Measurements from ENCODE around the gene CENPW. TPM values are rescaled to one million over a fixed set of nuclear protein-coding genes. Genes with fewer than 3 reads are reported as not detected.

The CENPW gene
- 72.7 and 75.0 TPM in 2 replicates for polyA plus RNA-seq (2013)

DNA sequence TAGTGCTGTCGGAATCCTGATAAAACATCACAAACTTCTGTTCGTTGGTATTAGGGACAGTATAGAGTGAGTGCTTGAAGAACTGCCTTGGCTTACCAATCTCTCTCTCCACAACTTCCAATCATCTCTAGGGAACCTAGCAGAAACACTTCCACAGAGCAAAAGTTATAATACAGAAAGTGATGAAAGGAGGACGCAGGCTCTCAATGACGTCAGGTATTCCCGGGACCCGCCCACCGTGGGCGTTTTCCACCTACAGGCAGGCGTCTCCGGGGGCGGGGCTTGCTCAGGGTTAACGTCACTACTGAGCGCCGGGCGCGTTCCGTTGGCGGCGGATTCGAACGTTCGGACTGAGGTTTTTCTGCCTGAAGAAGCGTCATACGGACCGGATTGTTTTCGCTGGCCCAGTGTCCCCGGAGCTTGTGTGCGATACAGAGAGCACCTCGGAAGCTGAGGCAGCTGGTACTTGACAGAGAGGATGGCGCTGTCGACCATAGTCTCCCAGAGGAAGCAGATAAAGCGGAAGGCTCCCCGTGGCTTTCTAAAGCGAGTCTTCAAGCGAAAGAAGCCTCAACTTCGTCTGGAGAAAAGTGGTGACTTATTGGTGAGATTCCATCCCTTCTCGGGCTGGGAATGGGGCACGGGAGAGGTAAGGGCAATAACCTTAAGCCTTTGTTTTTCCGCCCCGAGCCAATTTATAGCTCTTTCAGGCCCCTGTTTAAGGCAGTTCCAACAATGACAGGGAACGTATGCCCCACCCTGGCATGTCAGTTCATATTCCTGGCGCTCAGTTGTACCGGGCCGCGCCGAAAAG lies at the start of gene CENPW:
Gene CENPW (plus strand): TSS at position 320 of the 814 bp plus-strand sequence. CDS start 159 bp downstream, at position 479.
- Histone ChIP-seq H3K27ac (ENCODE audit: low read depth, low read length) (no peak within 1 kb of the TSS), H3K4me3 (ENCODE audit: low read depth, low read length) (peak within 1 kb of the TSS; percentile 82), H3K4me2 (ENCODE audit: low read length) (peak within 1 kb of the TSS; percentile 80), H3K4me1 (ENCODE audit: control insufficient read depth in 1 of 2, insufficient read depth in 2 of 2, low read length in 2 of 2) (peaks cover 2 to 4% of the 10 kb centered on the region in 2 experiments), H3K23ac (ENCODE audit: low read length) (no peak within 1 kb of the TSS), H2BK120ac (ENCODE audit: insufficient read depth, low read length, poor library complexity) (no peak within 1 kb of the TSS), H4K8ac (ENCODE audit: low read depth, low read length) (peak within 1 kb of the TSS; percentile 11), H3K9me3 (ENCODE audit: insufficient read depth, low read depth, low read length) (no peaks in the 10 kb centered on the region), H2BK5ac (ENCODE audit: low read depth, low read length, poor library complexity) (no peak within 1 kb of the TSS), H3K36me3 (ENCODE audit: control insufficient read depth in 1 of 2, insufficient read depth in 2 of 2, low read length in 2 of 2) (no peaks in the 10 kb centered on the region), H2AFZ (ENCODE audit: insufficient read depth, low read length, poor library complexity) (peak within 1 kb of the TSS; percentile 67), H3K4ac (ENCODE audit: low read depth, low read length) (peak within 1 kb of the TSS; percentile 50), H2BK12ac (ENCODE audit: low read length) (no peak within 1 kb of the TSS), H2AK5ac (ENCODE audit: low read length) (no peak within 1 kb of the TSS), H4K91ac (ENCODE audit: low read depth, low read length) (no peak within 1 kb of the TSS), H3K27me3 (ENCODE audit: insufficient read depth, low read length) (no peaks in the 10 kb centered on the region), H3K79me1 (ENCODE audit: low read length) (no peaks in the 10 kb centered on the region), H3K9ac (ENCODE audit: low read length) (peak within 1 kb of the TSS; percentile 10), H3K79me2 (ENCODE audit: control insufficient read depth, insufficient read depth, low read length, poor library complexity) (peaks cover 1% of the 10 kb centered on the region), H4K12ac (ENCODE audit: low read depth, low read length) (no peak within 1 kb of the TSS), H3K14ac (ENCODE audit: low read length) (no peak within 1 kb of the TSS), H3K18ac (ENCODE audit: low read length) (no peak within 1 kb of the TSS)
- DNase-seq = peak; percentile 89 to 94
- no CpG with 5 or more reads among the region's 46 CpGs for WGBS (ENCODE audit: extremely low coverage, insufficient coverage, insufficient read length)

DNA sequence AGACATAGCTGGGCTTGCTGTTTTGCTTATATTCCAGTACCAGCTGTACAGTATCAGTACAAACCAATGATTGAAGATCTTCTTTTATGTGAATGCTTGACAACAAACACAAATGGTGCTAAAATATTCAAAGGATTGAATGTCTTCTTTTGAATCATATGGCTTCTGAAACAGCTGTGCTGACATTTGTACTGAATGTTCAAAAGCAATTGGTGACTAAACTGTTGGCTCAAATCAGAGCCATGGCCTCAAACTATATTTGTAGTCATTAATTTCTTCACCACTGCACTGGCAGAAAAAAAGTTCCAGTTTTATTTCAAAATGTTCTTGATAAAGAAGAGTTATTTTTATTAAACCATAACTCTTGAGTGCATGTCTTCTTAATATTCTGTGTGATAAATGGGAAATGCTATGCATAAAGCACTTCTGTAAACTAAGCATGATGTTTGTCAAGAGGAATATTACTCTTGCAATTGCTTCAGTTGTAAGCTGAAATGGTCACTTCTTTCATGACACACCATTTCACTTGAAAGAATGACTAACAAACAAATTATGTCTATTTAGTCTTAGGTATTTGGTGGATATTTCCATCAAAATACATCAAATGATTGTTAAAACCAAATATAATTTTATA lies 45.9 kb upstream of the CENPW start:
- Histone ChIP-seq H3K23ac (ENCODE audit: low read length) (no peak overlapping the region), H2BK12ac (ENCODE audit: low read length) (no peak overlapping the region), H3K9me3 (ENCODE audit: insufficient read depth, low read depth, low read length) (no peaks in the 10 kb centered on the region), H2BK5ac (ENCODE audit: low read depth, low read length, poor library complexity) (no peak overlapping the region), H3K79me2 (ENCODE audit: control insufficient read depth, insufficient read depth, low read length, poor library complexity) (no peaks in the 10 kb centered on the region), H3K4me3 (ENCODE audit: low read depth, low read length) (no peak overlapping the region), H3K4me1 (ENCODE audit: control insufficient read depth in 1 of 2, insufficient read depth in 2 of 2, low read length in 2 of 2) (no peaks in the 10 kb centered on the region), H3K18ac (ENCODE audit: low read length) (no peak overlapping the region), H2BK120ac (ENCODE audit: insufficient read depth, low read length, poor library complexity) (no peak overlapping the region), H3K9ac (ENCODE audit: low read length) (no peak overlapping the region), H3K4ac (ENCODE audit: low read depth, low read length) (no peak overlapping the region), H3K14ac (ENCODE audit: low read length) (no peak overlapping the region), H3K27ac (ENCODE audit: low read depth, low read length) (no peak overlapping the region), H4K8ac (ENCODE audit: low read depth, low read length) (no peak overlapping the region), H3K4me2 (ENCODE audit: low read length) (no peak overlapping the region), H2AFZ (ENCODE audit: insufficient read depth, low read length, poor library complexity) (no peak overlapping the region), H2AK5ac (ENCODE audit: low read length) (no peak overlapping the region), H3K36me3 (ENCODE audit: control insufficient read depth in 1 of 2, insufficient read depth in 2 of 2, low read length in 2 of 2) (no peaks in the 10 kb centered on the region), H3K79me1 (ENCODE audit: low read length) (no peaks in the 10 kb centered on the region), H4K91ac (ENCODE audit: low read depth, low read length) (no peak overlapping the region), H4K12ac (ENCODE audit: low read depth, low read length) (no peak overlapping the region), H3K27me3 (ENCODE audit: insufficient read depth, low read length) (no peaks in the 10 kb centered on the region)
- no peak for DNase-seq

DNA sequence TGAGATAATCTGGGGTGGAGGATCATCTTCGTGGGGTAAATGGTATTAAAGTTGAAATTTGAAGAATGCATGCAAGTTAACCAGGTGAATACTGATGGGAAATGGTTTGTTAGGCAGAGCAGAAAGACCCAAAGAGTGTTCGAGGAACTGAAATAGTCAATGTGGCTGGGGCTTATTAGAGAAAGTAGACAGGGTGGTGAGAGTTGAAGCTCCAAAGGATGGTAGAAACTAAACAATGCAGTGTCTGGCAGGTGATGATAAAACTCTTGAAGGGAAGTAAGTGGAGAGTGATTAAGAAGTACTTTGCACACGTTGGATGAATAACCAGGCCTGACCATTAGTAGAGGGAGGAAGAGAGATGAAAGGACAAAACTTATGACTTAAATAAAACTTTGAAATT lies 39.8 kb upstream of the CENPW start:
- no peaks in the 10 kb centered on the region for H3K4me1 ChIP-seq (ENCODE audit: control insufficient read depth in 1 of 2, insufficient read depth in 2 of 2, low read length in 2 of 2)
- H3K36me3 ChIP-seq (ENCODE audit: control insufficient read depth in 1 of 2, insufficient read depth in 2 of 2, low read length in 2 of 2) = no peaks in the 10 kb centered on the region
- no peaks in the 10 kb centered on the region for H3K9me3 ChIP-seq (ENCODE audit: insufficient read depth, low read depth, low read length)
- WGBS (ENCODE audit: extremely low coverage, insufficient coverage, insufficient read length) = 100% methylated on average over 1 of the region's 3 CpGs
- H2BK12ac ChIP-seq (ENCODE audit: low read length) = no peak overlapping the region
- H3K9ac ChIP-seq (ENCODE audit: low read length) = no peak overlapping the region
- no peak overlapping the region for H2BK5ac ChIP-seq (ENCODE audit: low read depth, low read length, poor library complexity)
- H4K8ac ChIP-seq (ENCODE audit: low read depth, low read length) = no peak overlapping the region
- no peaks in the 10 kb centered on the region for H3K27me3 ChIP-seq (ENCODE audit: insufficient read depth, low read length)
- no peaks in the 10 kb centered on the region for H3K79me2 ChIP-seq (ENCODE audit: control insufficient read depth, insufficient read depth, low read length, poor library complexity)
- no peak overlapping the region for H3K14ac ChIP-seq (ENCODE audit: low read length)
- no peak overlapping the region for H2AK5ac ChIP-seq (ENCODE audit: low read length)
- no peak overlapping the region for H3K4me3 ChIP-seq (ENCODE audit: low read depth, low read length)
- H3K27ac ChIP-seq (ENCODE audit: low read depth, low read length) = no peak overlapping the region
- H4K12ac ChIP-seq (ENCODE audit: low read depth, low read length) = no peak overlapping the region
- H2AFZ ChIP-seq (ENCODE audit: insufficient read depth, low read length, poor library complexity) = no peak overlapping the region
- no peak overlapping the region for H3K4ac ChIP-seq (ENCODE audit: low read depth, low read length)
- no peak for DNase-seq
- H4K91ac ChIP-seq (ENCODE audit: low read depth, low read length) = no peak overlapping the region
- no peak overlapping the region for H3K18ac ChIP-seq (ENCODE audit: low read length)
- H3K79me1 ChIP-seq (ENCODE audit: low read length) = no peaks in the 10 kb centered on the region
- H2BK120ac ChIP-seq (ENCODE audit: insufficient read depth, low read length, poor library complexity) = no peak overlapping the region
- H3K4me2 ChIP-seq (ENCODE audit: low read length) = no peak overlapping the region
- no peak overlapping the region for H3K23ac ChIP-seq (ENCODE audit: low read length)

GRCh38 chr6:126300735-126301134 lies 39.2 kb upstream of the CENPW start:
- H3K9me3 ChIP-seq (ENCODE audit: insufficient read depth, low read depth, low read length) = no peaks in the 10 kb centered on the region
- no peak overlapping the region for H3K14ac ChIP-seq (ENCODE audit: low read length)
- no peak overlapping the region for H4K12ac ChIP-seq (ENCODE audit: low read depth, low read length)
- H3K18ac ChIP-seq (ENCODE audit: low read length) = no peak overlapping the region
- H3K79me1 ChIP-seq (ENCODE audit: low read length) = no peaks in the 10 kb centered on the region
- H3K4me1 ChIP-seq (ENCODE audit: control insufficient read depth in 1 of 2, insufficient read depth in 2 of 2, low read length in 2 of 2) = no peaks in the 10 kb centered on the region
- H2BK5ac ChIP-seq (ENCODE audit: low read depth, low read length, poor library complexity) = no peak overlapping the region
- H3K27me3 ChIP-seq (ENCODE audit: insufficient read depth, low read length) = no peaks in the 10 kb centered on the region
- no peak overlapping the region for H2BK120ac ChIP-seq (ENCODE audit: insufficient read depth, low read length, poor library complexity)
- H3K23ac ChIP-seq (ENCODE audit: low read length) = no peak overlapping the region
- H3K4ac ChIP-seq (ENCODE audit: low read depth, low read length) = no peak overlapping the region
- H3K27ac ChIP-seq (ENCODE audit: low read depth, low read length) = no peak overlapping the region
- no peak overlapping the region for H3K4me2 ChIP-seq (ENCODE audit: low read length)
- H3K9ac ChIP-seq (ENCODE audit: low read length) = no peak overlapping the region
- H2BK12ac ChIP-seq (ENCODE audit: low read length) = no peak overlapping the region
- H4K8ac ChIP-seq (ENCODE audit: low read depth, low read length) = no peak overlapping the region
- H3K36me3 ChIP-seq (ENCODE audit: control insufficient read depth in 1 of 2, insufficient read depth in 2 of 2, low read length in 2 of 2) = no peaks in the 10 kb centered on the region
- no peak overlapping the region for H4K91ac ChIP-seq (ENCODE audit: low read depth, low read length)
- H3K4me3 ChIP-seq (ENCODE audit: low read depth, low read length) = no peak overlapping the region
- no peak overlapping the region for H2AFZ ChIP-seq (ENCODE audit: insufficient read depth, low read length, poor library complexity)
- H2AK5ac ChIP-seq (ENCODE audit: low read length) = no peak overlapping the region
- no peaks in the 10 kb centered on the region for H3K79me2 ChIP-seq (ENCODE audit: control insufficient read depth, insufficient read depth, low read length, poor library complexity)
- DNase-seq = no peak
